MM.1S (cell line): ENCODE measurements around the gene SCARF2.

ENCODE experiments used
- DNase-seq: peaks from one replicate; pipeline ENCODE4 v3.0.0-alpha.2; 2015
- H2AFZ ChIP-seq: fragments of 300-600 bp; sonication (generic); 2 replicates; pipeline ENCODE4 v1.6.0; 2016; ENCODE audit warnings: antibody characterized with exemption, low read length
- H3F3A ChIP-seq: fragments of 300-600 bp; sonication (generic); 2 replicates; pipeline ENCODE4 v1.6.1; 2016; ENCODE audit warnings: mild to moderate bottlenecking, antibody characterized with exemption, low read length, moderate library complexity, mixed read lengths; ENCODE audit not compliant: insufficient read depth
- H3K27ac ChIP-seq: fragments of 300-600 bp; sonication (generic); 2 replicates; pipeline ENCODE4 v1.5.1; 2016; ENCODE audit warnings: mild to moderate bottlenecking, low read length
- H3K27me3 ChIP-seq: fragments of 300-600 bp; sonication (generic); replicated peaks from 2 replicates; pipeline ENCODE4 v1.6.0; 2016; ENCODE audit warnings: low read length; ENCODE audit not compliant: insufficient read depth
- H3K36me3 ChIP-seq: fragments of 300-600 bp; sonication (generic); replicated peaks from 2 replicates; pipeline ENCODE4 v1.6.1; 2016; ENCODE audit warnings: mild to moderate bottlenecking, low read length, mixed read lengths; ENCODE audit not compliant: insufficient read depth
- H3K4me1 ChIP-seq: fragments of 300-600 bp; sonication (generic); 2 replicates; pipeline ENCODE4 v1.6.1; 2016; ENCODE audit warnings: low read length, mixed read lengths
- H3K4me2 ChIP-seq: fragments of 300-600 bp; sonication (generic); 2 replicates; pipeline ENCODE4 v1.6.0; 2016; ENCODE audit warnings: low read depth, low read length
- H3K4me3 ChIP-seq: fragments of 300-600 bp; sonication (generic); 2 replicates; pipeline ENCODE4 v1.5.1; 2016; ENCODE audit warnings: low read length, mixed read lengths
- H3K79me2 ChIP-seq: fragments of 300-600 bp; sonication (generic); 2 replicates; pipeline ENCODE4 v1.6.1; 2016; ENCODE audit warnings: mixed run types, low read length, mixed read lengths
- H3K9ac ChIP-seq: fragments of 300-600 bp; sonication (generic); 2 replicates; pipeline ENCODE4 v1.6.1; 2016; ENCODE audit warnings: low read length, mixed read lengths
- H3K9me2 ChIP-seq: fragments of 300-600 bp; sonication (generic); replicated peaks from 2 replicates; pipeline ENCODE4 v1.6.1; 2016; ENCODE audit warnings: mild to moderate bottlenecking, low read length, mixed read lengths; ENCODE audit not compliant: insufficient read depth
- H3K9me3 ChIP-seq: fragments of 300-600 bp; sonication (generic); replicated peaks from 2 replicates; pipeline ENCODE4 v1.6.1; 2016; ENCODE audit warnings: mild to moderate bottlenecking, low read length, mixed read lengths; ENCODE audit not compliant: insufficient read depth
- H4K20me1 ChIP-seq: fragments of 300-600 bp; sonication (generic); 2 replicates; pipeline ENCODE4 v1.6.1; 2016; ENCODE audit warnings: mild to moderate bottlenecking, low read length, moderate library complexity, mixed read lengths; ENCODE audit not compliant: insufficient read depth
- CTCF ChIP-seq: fragments of 300-600 bp; sonication (generic); IDR thresholded peaks from 2 replicates; pipeline ENCODE4 v1.5.1; 2016; ENCODE audit warnings: antibody characterized with exemption, low read length, mixed read lengths
- EZH2 ChIP-seq: fragments of 300-600 bp; sonication (generic); optimal IDR thresholded peaks from 2 replicates; pipeline ENCODE3; 2017; ENCODE audit warnings: low read depth, mild to moderate bottlenecking, antibody characterized with exemption, low read length, mixed read lengths
- EZH2phosphoT487 ChIP-seq: fragments of 300-600 bp; sonication (generic); IDR thresholded peaks from 2 replicates; pipeline ENCODE4 v1.6.1; 2018; ENCODE audit warnings: antibody characterized with exemption, low read length

SCARF2 gene

GRCh38 chr22:20437613-20438426 is at the start of gene SCARF2:
SCARF2 (minus strand) TSS chr22:20437825; CDS start chr22:20437754, 71 bp downstream.
- no peaks in the 10 kb centered on the region for H4K20me1 ChIP-seq
- DNase-seq, result no peak
- H3K79me2 ChIP-seq, result no peaks in the 10 kb centered on the region
- no peak within 1 kb of the TSS for H3K27ac ChIP-seq
- no peak within 1 kb of the TSS for H3K9ac ChIP-seq
- no peaks in the 10 kb centered on the region for H3K9me3 ChIP-seq
- H2AFZ ChIP-seq, result no peak within 1 kb of the TSS
- no peaks in the 10 kb centered on the region for H3K36me3 ChIP-seq
- H3K4me1 ChIP-seq, result no peaks in the 10 kb centered on the region
- no peak within 1 kb of the TSS for H3K4me2 ChIP-seq
- no peak within 1 kb of the TSS for H3K4me3 ChIP-seq
- TF ChIP-seq EZH2 (no peak), EZH2phosphoT487 (no peak), CTCF (no peak)
- peaks cover 43% of the 10 kb centered on the region for H3K27me3 ChIP-seq
- no peaks in the 10 kb centered on the region for H3F3A ChIP-seq
- H3K9me2 ChIP-seq, result no peaks in the 10 kb centered on the region

GRCh38 chr22:20486229-20486628 is 48.6 kb upstream of the SCARF2 start:
- Histone ChIP-seq H3K27ac (no peak overlapping the region), H3K4me1 (no peaks in the 10 kb centered on the region), H3K9me3 (no peaks in the 10 kb centered on the region), H3K9me2 (no peaks in the 10 kb centered on the region), H3K4me3 (no peak overlapping the region), H3K36me3 (no peaks in the 10 kb centered on the region), H3K4me2 (no peak overlapping the region), H3K9ac (no peak overlapping the region), H3K79me2 (0 out of 2 replicates have a peak, but pooled peaks cover 6% of the 10 kb centered on the region), H4K20me1 (no peaks in the 10 kb centered on the region), H3K27me3 (no peaks in the 10 kb centered on the region), H2AFZ (no peak overlapping the region), H3F3A (no peaks in the 10 kb centered on the region)
- DNase-seq, result no peak
- TF ChIP-seq EZH2, result no peak
- TF ChIP-seq CTCF, result no peak
- TF ChIP-seq EZH2phosphoT487, result no peak

GRCh38 chr22:20484948-20485683 is 47.5 kb upstream of the SCARF2 start:
- H3K27me3 ChIP-seq, result no peaks in the 10 kb centered on the region
- H3K79me2 ChIP-seq, result 0 out of 2 replicates have a peak, but pooled peaks cover 3% of the 10 kb centered on the region
- no peaks in the 10 kb centered on the region for H3F3A ChIP-seq
- no peaks in the 10 kb centered on the region for H4K20me1 ChIP-seq
- H3K4me2 ChIP-seq, result no peak overlapping the region
- H3K9ac ChIP-seq, result no peak overlapping the region
- no peak overlapping the region for H2AFZ ChIP-seq
- H3K27ac ChIP-seq, result no peak overlapping the region
- no peaks in the 10 kb centered on the region for H3K36me3 ChIP-seq
- H3K4me1 ChIP-seq, result no peaks in the 10 kb centered on the region
- H3K9me3 ChIP-seq, result no peaks in the 10 kb centered on the region
- no peak overlapping the region for H3K4me3 ChIP-seq
- TF ChIP-seq CTCF (no peak), EZH2 (no peak), EZH2phosphoT487 (no peak)
- DNase-seq, result no peak
- no peaks in the 10 kb centered on the region for H3K9me2 ChIP-seq
